Measurements from ENCODE around the gene RRP12. TPM values are rescaled to one million over a fixed set of nuclear protein-coding genes. Genes with fewer than 3 reads are reported as not detected.
A peak's percentile ranks its signal among the peaks of the same experiment; 100 is the strongest.

Gene RRP12
- total RNA-seq, 4 donors from 2014 or later, result 14.6 to 30.9 (median 22.6) TPM

DNA sequence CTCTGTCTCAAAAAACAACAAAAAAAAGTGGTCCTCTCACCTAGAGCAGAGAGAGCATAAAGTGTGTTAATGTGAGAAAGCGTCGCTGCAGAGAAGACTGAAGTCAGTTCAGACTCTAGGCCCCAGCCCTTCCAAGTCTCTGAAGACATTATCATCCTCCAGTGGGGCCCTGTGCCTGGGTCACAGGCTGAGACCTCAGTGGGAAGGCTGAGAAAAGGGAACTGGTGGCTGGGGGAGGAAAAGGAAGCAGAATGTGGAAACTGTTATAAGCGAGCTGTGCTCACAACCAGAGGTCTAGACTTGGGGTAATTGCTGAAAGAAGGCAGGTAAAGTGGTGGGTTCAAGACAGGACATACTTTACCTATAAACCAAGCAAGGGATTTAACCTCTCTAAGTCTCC lies 4.9 kb upstream of the RRP12 start:
- TF ChIP-seq, protein P1, sequence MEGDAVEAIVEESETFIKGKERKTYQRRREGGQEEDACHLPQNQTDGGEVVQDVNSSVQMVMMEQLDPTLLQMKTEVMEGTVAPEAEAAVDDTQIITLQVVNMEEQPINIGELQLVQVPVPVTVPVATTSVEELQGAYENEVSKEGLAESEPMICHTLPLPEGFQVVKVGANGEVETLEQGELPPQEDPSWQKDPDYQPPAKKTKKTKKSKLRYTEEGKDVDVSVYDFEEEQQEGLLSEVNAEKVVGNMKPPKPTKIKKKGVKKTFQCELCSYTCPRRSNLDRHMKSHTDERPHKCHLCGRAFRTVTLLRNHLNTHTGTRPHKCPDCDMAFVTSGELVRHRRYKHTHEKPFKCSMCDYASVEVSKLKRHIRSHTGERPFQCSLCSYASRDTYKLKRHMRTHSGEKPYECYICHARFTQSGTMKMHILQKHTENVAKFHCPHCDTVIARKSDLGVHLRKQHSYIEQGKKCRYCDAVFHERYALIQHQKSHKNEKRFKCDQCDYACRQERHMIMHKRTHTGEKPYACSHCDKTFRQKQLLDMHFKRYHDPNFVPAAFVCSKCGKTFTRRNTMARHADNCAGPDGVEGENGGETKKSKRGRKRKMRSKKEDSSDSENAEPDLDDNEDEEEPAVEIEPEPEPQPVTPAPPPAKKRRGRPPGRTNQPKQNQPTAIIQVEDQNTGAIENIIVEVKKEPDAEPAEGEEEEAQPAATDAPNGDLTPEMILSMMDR (IDR thresholded peaks at IDR 0.05), result no peak
- TF ChIP-seq POLR2A (IDR thresholded peaks at IDR 0.05), result no peak
- no peak for DNase-seq (ENCODE audit: low spot score in 2 of 2)
- intact Hi-C loops (cut with DNase I; ENCODE audit: low total_unique reads), result no loop called here
- WGBS, 2 donors, result 77 to 82% methylated on average over 3 of the region's 3 CpGs
- H3K4me3 ChIP-seq (ENCODE audit: low read depth, poor library complexity, severe bottlenecking), result no peak overlapping the region

DNA sequence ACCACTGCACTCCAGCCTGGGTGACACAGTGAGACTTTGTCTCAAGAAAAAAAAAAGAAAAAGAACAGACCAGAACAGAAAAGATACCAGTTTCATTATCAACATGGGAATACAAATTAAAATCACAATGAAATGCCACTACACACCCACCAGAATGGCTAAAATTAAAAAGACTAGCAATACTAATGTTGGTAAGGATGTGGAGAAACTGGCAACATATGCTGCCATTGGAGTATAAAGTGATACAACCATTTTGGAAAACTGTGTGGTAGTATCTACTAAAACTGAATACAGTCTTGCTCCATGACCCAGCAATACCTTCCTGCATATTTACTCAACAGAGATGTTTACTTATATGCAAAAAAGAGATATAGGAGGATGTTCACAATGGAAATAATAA lies 2.9 kb upstream of the RRP12 start:
- no peak overlapping the region for H3K4me3 ChIP-seq (ENCODE audit: low read depth, poor library complexity, severe bottlenecking)
- TF ChIP-seq, protein P1 (IDR thresholded peaks at IDR 0.05), result no peak
- TF ChIP-seq POLR2A (IDR thresholded peaks at IDR 0.05), result no peak
- no peak for DNase-seq (ENCODE audit: low spot score in 2 of 2)
- intact Hi-C loops (cut with DNase I; ENCODE audit: low total_unique reads), result no loop called here

GRCh38 chr10:97401455-97401919 lies 347 bp upstream of the RRP12 start:
- TF ChIP-seq POLR2A (IDR thresholded peaks at IDR 0.05), result no peak
- TF ChIP-seq, protein P1 (IDR thresholded peaks at IDR 0.05), result no peak
- 66 to 67% methylated on average over 13 of the region's 13 CpGs for WGBS, 2 donors
- intact Hi-C loops (cut with DNase I; ENCODE audit: low total_unique reads), result no loop called here
- DNase-seq (ENCODE audit: low spot score in 2 of 2), result no peak
- no peak overlapping the region for H3K4me3 ChIP-seq (ENCODE audit: low read depth, poor library complexity, severe bottlenecking)

DNA sequence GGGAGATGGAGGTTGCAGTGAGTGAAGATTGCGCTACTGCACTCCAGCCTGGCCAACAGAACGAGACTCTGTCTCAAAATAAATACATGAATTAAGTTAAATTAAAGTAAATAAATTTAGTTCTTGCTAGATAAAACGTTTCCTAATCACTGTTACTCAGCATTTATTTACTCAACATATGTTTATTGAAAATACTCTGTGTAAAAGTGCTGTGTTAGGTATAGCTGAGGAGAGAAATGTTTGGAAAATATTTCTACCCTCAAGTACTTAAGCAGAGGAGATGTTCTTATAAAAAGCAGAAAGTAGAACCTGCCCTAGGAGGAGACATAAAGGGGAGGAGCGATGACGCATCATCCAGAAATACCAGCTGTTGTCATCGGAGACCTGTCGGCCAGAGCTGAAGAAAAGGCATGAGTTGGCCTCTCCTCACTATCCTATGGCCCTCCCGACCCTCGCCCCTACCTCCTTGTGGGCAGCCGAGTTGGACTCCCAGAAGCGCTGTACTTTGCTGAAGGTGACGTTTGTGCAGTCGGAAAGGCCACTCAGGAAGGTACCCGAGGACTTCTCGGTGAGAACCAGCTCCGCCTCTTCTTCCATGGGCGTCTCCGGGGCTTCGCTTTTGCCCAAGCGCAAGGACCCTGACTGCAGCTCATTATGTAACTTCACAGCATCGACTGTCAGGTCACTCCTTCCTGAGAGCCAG lies 1.1 kb downstream of the RRP12 start:
- intact Hi-C loops (cut with DNase I; ENCODE audit: low total_unique reads), result no loop called here
- whole genome bisulfite sequencing, 2 donors, result 39 to 40% methylated on average over 21 of the region's 21 CpGs
- peak overlapping the region; percentile 0 for H3K4me3 ChIP-seq (ENCODE audit: low read depth, poor library complexity, severe bottlenecking)
- TF ChIP-seq, protein P1 (IDR thresholded peaks at IDR 0.05), result no peak
- TF ChIP-seq POLR2A (IDR thresholded peaks at IDR 0.05), result no peak
- DNase-seq (ENCODE audit: low spot score in 2 of 2), result no peak

- no peak for DNase-seq (ENCODE audit: low spot score in 2 of 2)
- TF ChIP-seq POLR2A (IDR thresholded peaks at IDR 0.05), result no peak
- TF ChIP-seq, protein P1 (IDR thresholded peaks at IDR 0.05), result no peak
- intact Hi-C loops (cut with DNase I; ENCODE audit: low total_unique reads), result no loop called here
- H3K4me3 ChIP-seq (ENCODE audit: low read depth, poor library complexity, severe bottlenecking), result no peak overlapping the region
- 96 to 99% methylated on average over 4 of the region's 4 CpGs for WGBS, 2 donors
These were observed 5.1 kb downstream of the RRP12 start for GRCh38 chr10:97396056-97396455.
